SIG-M5 treated with dmso at 0.1 percent for 504 hours (cell line): ENCODE results near the gene AFAP1.

Source experiments
- DNase-seq: peaks from one replicate; lab custom pipeline; 2025; ENCODE audit not compliant: unreplicated experiment; lab: John Stamatoyannopoulos, UW

The AFAP1 gene

DNA sequence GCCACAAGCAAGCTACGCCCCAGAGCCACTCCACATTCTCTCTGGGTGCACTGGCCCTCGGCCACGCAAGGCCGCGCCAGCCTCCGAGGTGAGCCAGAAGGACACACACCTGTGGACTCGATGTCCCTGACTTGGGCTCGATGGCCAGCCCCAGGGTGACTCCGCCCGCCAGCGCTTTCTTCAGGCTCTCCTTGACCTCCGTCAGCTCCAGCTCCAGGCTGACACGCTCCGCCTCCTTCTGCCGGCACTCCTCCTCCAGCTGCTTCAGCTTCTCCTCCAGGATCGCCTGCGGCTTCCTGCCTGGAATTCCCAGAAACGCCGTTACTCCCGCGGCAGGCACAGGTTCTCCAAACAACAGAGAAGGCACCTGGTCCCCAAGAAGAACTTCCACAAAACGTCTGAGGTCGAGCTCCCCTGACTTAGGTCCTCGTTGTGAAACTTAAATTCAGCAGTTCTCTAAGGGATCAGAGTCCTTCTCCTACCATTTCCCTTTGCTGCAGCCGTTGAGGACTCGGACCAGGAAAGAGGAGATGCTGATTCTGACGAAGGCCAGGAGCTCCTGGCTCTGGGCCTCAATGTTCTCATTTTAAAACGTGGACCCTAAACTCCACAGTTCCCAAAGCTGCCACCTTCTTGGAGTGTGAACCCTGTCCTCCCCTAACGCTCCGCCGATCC lies 166.8 kb downstream of the AFAP1 start:
- DNase-seq = no peak

DNA sequence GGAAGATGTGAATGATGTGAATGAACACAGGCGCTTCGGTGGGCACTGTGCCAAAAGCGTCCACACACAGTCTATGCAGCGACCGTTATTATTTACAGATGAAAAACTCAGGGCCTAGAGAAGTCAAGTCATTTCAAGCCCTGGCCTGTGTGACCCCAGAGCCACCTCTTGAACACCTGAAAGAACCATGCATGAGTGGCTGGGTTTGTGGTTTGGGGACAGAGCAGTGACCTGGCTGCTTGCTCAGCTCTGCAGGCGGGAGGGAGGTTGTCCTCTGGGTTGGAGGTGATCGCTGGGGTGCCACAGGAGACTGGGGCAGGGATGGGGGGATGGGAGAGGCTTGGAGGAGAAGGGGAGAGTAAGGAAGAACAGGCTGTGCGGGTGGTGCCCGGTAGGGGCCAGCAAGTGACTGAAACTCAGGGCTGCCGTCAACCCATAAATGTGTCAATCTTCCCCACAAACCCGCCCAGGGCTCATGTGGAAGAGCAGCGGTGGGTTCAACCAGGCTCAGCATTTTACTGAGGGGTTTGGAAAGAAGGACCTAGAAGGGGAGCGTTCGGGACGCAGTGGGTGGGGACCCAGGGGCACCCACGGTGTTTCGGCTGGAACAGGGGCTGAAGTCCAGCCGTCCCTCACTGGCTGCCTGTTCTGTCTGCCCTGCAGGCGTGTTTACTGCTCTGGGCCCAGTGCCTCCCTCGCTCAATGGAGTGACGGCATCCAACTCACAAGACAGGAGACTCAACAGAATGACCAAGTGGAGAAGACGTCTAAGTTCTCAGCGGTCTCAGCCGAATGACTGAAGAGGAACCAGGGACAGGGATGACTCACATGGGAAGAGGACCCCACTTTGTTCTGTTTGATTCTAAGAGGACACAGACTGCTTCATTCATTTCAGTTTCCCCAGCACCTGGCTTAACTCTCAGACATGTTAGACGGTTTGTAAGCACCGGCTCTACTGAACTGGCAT lies 167.8 kb downstream of the AFAP1 start:
- no peak for DNase-seq

DNA sequence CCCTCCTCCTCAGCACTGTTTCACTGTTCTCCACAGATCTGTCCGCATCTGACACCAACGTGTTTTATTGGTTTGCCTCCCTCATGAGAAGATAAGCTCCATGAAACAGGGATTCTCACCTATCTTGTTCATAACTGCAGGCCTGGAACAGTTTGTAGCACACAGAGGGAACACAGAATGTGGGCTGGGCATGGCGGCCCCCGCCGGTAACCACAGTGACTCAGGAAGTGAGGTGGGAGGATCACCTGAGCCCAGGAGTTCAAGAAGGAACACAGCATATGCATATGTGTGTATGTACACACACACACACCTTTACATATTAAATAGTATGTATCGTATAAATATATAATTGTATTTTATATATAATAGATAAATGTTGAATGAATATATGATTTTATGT lies 168.6 kb downstream of the AFAP1 start:
- DNase-seq = no peak

GRCh38 chr4:7770224-7771050 lies 169.2 kb downstream of the AFAP1 start:
- peak; percentile 13 for DNase-seq

GRCh38 chr4:7769396-7770223 lies 170.1 kb downstream of the AFAP1 start:
- no peak for DNase-seq

DNA sequence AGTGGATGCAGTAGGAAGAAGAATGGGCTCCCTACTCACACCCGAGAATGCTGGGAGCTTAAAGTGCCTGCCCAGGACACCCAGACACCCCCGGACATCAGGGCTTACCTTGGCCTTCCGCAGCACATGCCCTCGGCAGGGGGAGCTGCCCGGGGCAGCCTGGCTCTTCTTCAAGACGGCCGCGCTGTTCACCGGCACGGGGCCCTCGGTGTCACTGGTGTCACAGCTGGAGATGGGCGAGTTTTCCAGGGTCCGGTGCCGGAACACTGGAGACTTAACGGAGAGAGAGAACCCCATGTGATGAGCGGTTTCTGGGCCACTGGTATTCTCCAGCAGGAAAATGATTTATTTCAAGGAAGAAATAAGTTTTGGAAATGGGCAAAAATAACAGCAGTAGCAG lies 170.9 kb downstream of the AFAP1 start:
- DNase-seq = no peak

DNA sequence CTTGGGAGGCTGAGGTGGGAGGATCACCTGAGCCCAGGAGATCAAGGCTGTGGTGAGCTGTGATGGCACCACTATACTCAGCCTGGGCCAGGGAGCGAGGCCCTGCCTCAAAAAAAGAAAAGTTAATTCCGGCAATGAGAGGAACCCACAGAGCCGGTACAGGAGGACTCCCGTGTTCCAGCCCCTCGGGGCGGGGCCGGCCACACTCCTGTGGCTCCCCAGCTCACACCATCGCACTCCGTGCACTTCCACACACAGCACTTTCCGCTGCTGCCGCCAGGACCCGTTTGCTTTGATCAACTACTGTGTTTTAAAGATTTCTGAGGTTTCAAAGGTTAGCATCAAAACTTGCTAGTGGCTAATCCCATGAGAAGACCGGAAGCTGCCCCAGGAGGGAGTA lies 171.7 kb downstream of the AFAP1 start:
- DNase-seq = no peak

DNA sequence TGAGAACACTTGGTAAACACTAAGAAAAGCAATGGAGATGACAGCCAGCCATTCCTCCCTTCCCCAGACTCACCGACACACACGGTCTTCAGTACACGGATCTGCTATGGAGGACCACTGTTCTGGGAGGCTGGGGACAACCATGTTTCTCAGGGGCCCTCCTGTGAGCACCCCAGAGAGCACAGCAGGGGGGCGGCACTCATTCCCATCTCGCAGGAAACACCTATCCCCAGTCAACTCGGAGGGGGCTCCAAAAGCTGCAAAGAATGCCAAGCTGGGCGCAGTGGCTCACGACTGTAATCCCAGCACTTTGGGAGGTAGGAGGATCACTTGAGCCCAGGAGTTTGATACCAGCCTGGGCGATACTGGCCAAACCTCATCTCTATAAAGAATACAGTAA lies 172.1 kb downstream of the AFAP1 start:
- DNase-seq = no peak

- DNase-seq = no peak
Observed at GRCh38 chr4:7766661-7767345, 172.9 kb downstream of the AFAP1 start.

GRCh38 chr4:7766086-7766485 lies 173.6 kb downstream of the AFAP1 start:
- no peak for DNase-seq

GRCh38 chr4:7765666-7766065 lies 174.0 kb downstream of the AFAP1 start:
- no peak for DNase-seq

DNA sequence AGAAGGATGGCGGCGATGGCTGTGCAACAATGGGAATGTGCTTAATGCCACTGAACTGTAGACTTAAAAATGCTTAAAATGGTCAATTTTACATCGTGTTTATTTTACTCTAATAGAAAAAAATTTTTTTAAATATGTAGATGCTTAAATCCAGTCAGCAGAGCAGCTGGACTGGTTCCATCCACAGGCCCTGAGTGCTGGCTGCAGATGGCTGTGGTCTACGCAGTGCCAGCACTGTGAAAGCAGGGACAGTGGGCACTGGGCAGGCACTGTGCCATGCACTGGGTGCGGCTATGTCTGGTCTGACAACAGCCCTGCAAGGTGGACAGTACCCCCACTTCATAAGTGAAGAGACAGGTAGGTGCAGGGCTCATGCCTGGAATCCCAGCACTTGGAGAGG lies 175.2 kb downstream of the AFAP1 start:
- no peak for DNase-seq

DNA sequence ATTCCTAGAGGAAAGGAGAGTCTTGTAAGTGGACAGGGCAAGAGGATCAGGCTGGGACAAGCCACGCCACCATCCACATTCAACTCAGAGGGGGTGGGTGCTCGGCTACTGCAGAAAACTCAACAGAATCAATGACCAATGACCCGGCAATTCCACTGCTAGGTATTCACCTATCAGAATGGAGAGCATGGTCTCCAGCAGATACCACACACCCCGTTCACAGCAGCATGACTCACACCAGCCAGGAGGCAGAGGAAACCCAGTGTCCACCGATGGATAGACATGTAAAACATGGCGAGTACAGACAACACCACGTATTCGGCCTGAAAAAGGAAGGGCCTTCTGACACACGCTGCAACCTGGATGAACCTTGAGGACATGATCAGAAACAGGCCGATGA lies 175.9 kb downstream of the AFAP1 start:
- DNase-seq = no peak

GRCh38 chr4:7763106-7763505 lies 176.6 kb downstream of the AFAP1 start:
- DNase-seq = no peak

DNA sequence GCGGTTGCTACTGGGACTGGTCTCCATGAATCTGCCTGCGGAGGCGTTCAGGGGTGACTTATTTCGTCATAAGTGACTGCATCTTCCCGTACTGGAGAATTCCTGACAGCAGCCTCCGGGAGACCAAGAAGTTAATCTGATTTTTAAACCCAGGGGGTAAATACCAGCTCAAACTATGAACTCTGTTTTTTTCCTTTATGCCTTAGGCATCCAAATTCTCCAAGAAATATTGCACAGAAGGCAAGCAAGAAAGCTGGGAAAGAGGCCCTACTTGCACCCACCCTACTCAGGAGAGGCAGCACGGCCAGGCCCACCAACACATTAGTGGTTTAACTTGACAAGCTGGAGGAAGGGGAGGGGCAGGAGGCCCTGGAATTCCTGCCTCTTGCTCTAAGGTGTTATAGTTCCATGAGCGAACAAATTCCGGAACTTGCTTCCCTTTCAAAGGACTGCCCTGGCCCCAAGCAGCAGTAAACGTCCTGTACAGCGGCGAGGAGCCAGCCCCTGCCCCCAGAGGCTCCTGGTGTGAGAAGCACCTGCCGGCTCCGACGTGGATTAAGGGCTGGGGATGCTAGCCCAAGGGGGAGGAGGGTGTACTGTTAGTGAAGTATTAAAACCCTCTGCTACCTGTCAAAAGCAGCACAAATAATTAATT lies 177.2 kb downstream of the AFAP1 start:
- DNase-seq = no peak

DNA sequence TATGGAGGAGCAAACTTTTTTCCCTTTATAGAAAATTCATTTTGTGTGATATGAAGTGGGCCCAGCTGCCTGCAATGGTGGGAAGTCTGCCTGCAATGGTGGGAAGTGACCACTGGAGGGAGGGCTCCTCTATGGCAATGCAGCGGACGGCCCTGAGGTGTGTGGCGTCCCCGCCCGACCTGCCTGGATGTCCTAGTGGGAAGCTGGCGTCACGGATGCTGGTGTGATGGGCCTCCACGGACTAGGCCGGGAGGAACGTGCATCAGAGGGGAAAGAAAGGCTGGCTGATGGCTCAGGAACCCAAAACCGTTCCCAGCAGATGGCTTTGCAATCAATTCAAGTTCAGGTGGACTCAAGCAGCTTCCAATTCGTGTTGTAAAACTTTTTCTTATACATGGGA lies 177.9 kb downstream of the AFAP1 start:
- peak; percentile 18 for DNase-seq

- DNase-seq = no peak
Observed at GRCh38 chr4:7761312-7761711, 178.3 kb downstream of the AFAP1 start.

DNA sequence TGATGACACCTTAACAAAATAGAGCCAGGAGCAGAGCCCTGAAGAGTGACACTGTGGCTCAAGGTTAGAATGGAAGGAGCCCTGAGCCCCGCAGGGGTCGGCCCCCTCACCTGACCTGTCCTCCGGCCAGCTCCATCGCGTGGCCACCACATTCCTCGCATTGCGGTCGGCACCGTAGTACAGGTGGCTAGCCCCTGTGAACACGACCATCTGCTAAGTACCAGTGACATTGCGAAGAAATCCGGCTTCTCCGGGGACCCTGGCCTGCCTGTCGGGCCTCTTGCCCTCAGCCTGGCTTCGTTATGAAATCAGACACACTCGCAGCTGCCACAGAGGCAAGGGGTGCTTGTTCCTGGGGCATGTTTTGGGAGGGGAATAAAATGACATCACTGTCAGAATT lies 179.0 kb downstream of the AFAP1 start:
- no peak for DNase-seq

DNA sequence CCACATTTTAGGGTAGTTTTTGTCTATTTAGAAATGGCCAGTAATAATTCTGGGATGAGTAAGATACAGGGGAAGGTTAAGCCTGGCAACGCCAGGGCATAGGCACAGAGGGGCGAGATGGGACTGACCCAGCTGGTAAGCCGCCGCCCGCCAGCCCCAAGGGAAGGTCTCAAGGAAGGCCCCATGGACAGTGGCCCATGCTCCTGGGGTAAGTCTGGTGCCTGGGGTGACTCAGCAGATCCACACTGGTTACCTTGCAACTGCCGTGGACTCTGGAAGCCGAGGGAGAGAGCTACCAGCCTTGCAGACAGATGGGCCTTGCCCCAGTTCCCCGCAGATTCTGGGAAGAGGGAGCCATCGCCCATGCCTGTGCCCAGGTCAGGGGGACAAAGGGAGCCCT lies 179.4 kb downstream of the AFAP1 start:
- no peak for DNase-seq

DNA sequence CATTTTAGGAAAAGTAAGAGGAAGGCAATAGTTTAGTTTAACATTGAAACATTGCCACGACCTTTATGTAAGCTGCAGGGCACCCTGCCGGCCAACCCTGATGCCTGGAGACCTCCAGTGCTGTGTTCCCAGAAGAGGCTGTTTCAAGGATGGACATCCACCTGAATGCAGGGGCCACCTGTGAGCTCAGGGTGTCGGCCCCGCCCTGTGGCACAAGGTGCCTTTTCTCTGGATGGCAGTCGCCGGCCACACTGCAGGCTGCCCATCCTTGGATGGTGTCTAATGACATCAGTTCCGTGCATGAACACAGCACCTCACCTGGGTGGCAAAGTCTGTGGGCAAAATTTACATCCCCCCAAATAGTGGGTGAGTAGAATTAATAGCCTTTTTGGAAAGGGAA lies 180.0 kb downstream of the AFAP1 start:
- DNase-seq = no peak
